RWPE2 (cell line): ENCODE data around the gene C2orf69.

Experiments used
- ATAC-seq: fragments of 200-7000 bp; cut with Tn5 transposase; 3 replicates; pipeline ENCODE4 v1.9.1; 2021; ENCODE audit warnings: low read depth
- DNase-seq: peaks from one replicate; pipeline ENCODE4 v3.0.0-alpha.2; 2020; ENCODE audit warnings: low spot score
- H3K27ac ChIP-seq: fragments of 450-650 bp; 2 replicates; pipeline ENCODE4 v1.5.1; 2017; ENCODE audit warnings: mild to moderate bottlenecking; ENCODE audit not compliant: poor library complexity, severe bottlenecking
- H3K27me3 ChIP-seq: fragments of 250-450 bp; sonication (Bioruptor Pico); 2 replicates; pipeline ENCODE4 v1.5.1; 2021; ENCODE audit warnings: mild to moderate bottlenecking, moderate library complexity; ENCODE audit not compliant: insufficient read depth, poor library complexity, severe bottlenecking
- H3K36me3 ChIP-seq: fragments of 250-450 bp; sonication (Bioruptor Pico); 2 replicates; pipeline ENCODE4 v1.5.1; 2020; ENCODE audit warnings: low read depth, mild to moderate bottlenecking, moderate library complexity
- H3K4me1 ChIP-seq: fragments of 250-450 bp; sonication (Bioruptor Pico); 2 replicates; pipeline ENCODE4 v1.5.1; 2021; ENCODE audit warnings: mild to moderate bottlenecking, moderate library complexity; ENCODE audit not compliant: insufficient read depth, poor library complexity, severe bottlenecking
- H3K4me3 ChIP-seq: fragments of 250-450 bp; sonication (Bioruptor Pico); 2 replicates; pipeline ENCODE4 v1.5.1; 2021; ENCODE audit warnings: mild to moderate bottlenecking, moderate library complexity; ENCODE audit not compliant: severe bottlenecking
- H3K9me3 ChIP-seq: fragments of 250-450 bp; sonication (Bioruptor Pico); 2 replicates; pipeline ENCODE4 v1.5.1; 2021; ENCODE audit warnings: mild to moderate bottlenecking, moderate library complexity; ENCODE audit not compliant: severe bottlenecking
- CTCF ChIP-seq: fragments of 450-650 bp; IDR thresholded peaks from one replicate; pipeline ENCODE4 v1.5.1; 2017; ENCODE audit warnings: mild to moderate bottlenecking, moderate library complexity; ENCODE audit not compliant: poor library complexity, severe bottlenecking

Gene C2orf69

DNA sequence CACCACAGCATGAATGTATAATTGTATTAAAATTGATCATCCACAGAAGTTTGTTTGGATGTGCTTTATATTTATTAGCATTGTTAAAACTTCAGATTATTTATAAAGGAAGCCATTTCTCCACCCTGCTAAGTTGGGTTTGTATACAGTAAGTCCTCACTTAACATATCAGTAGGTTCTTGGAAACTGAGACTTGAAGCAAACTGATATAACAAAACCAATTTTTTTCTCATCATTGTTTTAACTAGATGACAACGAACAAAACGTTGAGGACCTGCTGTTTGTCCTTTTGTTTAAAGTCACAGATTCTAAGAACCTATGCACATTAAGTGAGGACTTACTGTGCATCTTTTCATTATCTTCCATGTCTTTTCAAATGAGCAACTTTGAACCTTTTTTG lies 17.1 kb downstream of the C2orf69 start:
- no peaks in the 10 kb centered on the region for H3K4me1 ChIP-seq
- no peaks in the 10 kb centered on the region for H3K27me3 ChIP-seq
- ATAC-seq (no peak), DNase-seq (no peak)
- no peak for TF ChIP-seq CTCF
- H3K9me3 ChIP-seq = no peaks in the 10 kb centered on the region
- H3K27ac ChIP-seq = no peak overlapping the region
- H3K36me3 ChIP-seq = peaks cover 72% of the 10 kb centered on the region
- no peak overlapping the region for H3K4me3 ChIP-seq

DNA sequence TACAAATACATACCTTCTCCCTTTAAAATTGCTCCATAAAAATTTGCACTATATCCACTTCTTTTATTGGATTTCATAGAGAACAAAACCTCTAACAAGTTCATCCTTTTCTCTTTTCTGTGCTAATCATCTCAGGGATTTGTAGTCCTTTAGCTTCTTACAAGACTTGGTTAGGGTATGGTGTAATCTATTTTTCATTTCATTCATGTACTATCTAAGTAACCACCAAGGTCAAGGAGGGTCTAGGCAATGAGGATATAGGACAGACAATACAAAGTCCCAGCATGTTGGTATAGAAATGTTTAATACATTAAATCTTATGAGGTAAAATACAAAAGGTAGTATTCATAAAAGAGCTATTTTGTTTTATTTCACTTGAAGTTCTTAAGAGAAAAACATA lies 17.5 kb downstream of the C2orf69 start:
- no peaks in the 10 kb centered on the region for H3K27me3 ChIP-seq
- no peaks in the 10 kb centered on the region for H3K4me1 ChIP-seq
- H3K36me3 ChIP-seq = peaks cover 76% of the 10 kb centered on the region
- DNase-seq (no peak), ATAC-seq (no peak)
- H3K9me3 ChIP-seq = no peaks in the 10 kb centered on the region
- TF ChIP-seq CTCF = no peak
- no peak overlapping the region for H3K27ac ChIP-seq
- no peak overlapping the region for H3K4me3 ChIP-seq

DNA sequence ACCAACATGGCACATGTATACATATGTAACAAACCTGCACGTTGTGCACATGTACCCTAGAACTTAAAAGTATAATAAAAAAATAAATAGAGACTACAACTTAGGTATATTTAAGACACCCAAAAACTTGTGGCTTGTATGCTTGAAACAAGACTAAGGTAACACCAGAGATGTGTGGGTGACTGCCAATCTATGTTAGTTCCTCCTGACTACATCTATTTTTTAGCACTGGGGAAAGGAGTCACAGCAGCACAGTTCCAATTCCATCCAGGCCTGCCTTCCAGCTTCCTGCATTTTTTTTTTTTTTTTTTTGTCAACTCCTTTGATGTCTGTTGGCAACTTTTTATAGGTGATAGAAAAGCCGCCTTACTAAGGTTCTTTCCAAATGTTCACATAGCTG lies 18.2 kb downstream of the C2orf69 start:
- TF ChIP-seq CTCF = no peak
- no peaks in the 10 kb centered on the region for H3K27me3 ChIP-seq
- no peak for DNase-seq
- no peak overlapping the region for H3K27ac ChIP-seq
- ATAC-seq = no peak
- H3K36me3 ChIP-seq = peaks cover 82% of the 10 kb centered on the region
- no peaks in the 10 kb centered on the region for H3K4me1 ChIP-seq
- no peak overlapping the region for H3K4me3 ChIP-seq
- peaks cover 2% of the 10 kb centered on the region for H3K9me3 ChIP-seq

GRCh38 chr2:199932312-199932855 lies 21.3 kb downstream of the C2orf69 start:
- no peak for DNase-seq
- no peak overlapping the region for H3K27ac ChIP-seq
- peak; percentile 25; the same call in 1 of the 3 replicates for ATAC-seq
- peaks cover 89% of the 10 kb centered on the region for H3K36me3 ChIP-seq
- peaks cover 2% of the 10 kb centered on the region for H3K9me3 ChIP-seq
- no peak overlapping the region for H3K4me3 ChIP-seq
- TF ChIP-seq CTCF = no peak
- H3K4me1 ChIP-seq = no peaks in the 10 kb centered on the region
- no peaks in the 10 kb centered on the region for H3K27me3 ChIP-seq

DNA sequence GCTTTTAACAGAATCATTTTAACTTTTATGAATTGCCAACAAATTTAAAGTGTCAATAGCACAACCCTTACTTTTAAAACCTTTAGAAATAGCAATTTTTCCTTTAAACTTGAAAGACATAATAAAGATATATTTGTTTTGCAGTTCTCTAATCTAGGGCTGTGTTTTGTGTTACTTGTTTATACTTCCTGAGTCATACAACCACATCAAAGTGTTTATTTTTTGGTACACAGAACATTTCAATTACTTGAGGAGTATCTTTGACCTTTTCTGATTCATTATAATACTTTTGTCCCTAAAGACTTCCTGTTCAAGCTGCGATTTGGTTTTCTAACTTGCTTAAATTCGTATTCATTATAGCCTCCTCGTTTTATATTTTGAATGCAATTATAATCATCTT lies 22.4 kb downstream of the C2orf69 start:
- Histone ChIP-seq H3K4me1 (no peaks in the 10 kb centered on the region), H3K36me3 (peaks cover 89% of the 10 kb centered on the region), H3K27me3 (no peaks in the 10 kb centered on the region), H3K9me3 (peaks cover 2% of the 10 kb centered on the region), H3K4me3 (no peak overlapping the region), H3K27ac (no peak overlapping the region)
- no peak for ATAC-seq
- DNase-seq = no peak
- no peak for TF ChIP-seq CTCF
